ENCODE data around the gene KAT6B.

KAT6B gene

GRCh38 chr10:74957285-74957961, 131.0 kb downstream of the KAT6B start:
- DNase-seq, result no peak

- no peak for DNase-seq
Observed at GRCh38 chr10:74958316-74958715, 131.9 kb downstream of the KAT6B start.

- no peak for DNase-seq
Observed at GRCh38 chr10:74960670-74961069, 134.3 kb downstream of the KAT6B start.

GRCh38 chr10:74962517-74962916, 136.1 kb downstream of the KAT6B start:
- DNase-seq, result no peak

- DNase-seq, result no peak
Observed at GRCh38 chr10:74963549-74963948, 137.1 kb downstream of the KAT6B start.

GRCh38 chr10:74967911-74968666, 141.7 kb downstream of the KAT6B start:
- DNase-seq, result peak in 1 of 2 donors; percentile 14

- no peak for DNase-seq
Observed at GRCh38 chr10:74968667-74969061, 142.3 kb downstream of the KAT6B start.

GRCh38 chr10:74969093-74969492, 142.7 kb downstream of the KAT6B start:
- no peak for DNase-seq

- no peak for DNase-seq
Observed at GRCh38 chr10:74969530-74969929, 143.1 kb downstream of the KAT6B start.

- DNase-seq, result no peak
Observed at GRCh38 chr10:74973741-74974392, 147.5 kb downstream of the KAT6B start.

GRCh38 chr10:74975758-74976157, 149.4 kb downstream of the KAT6B start:
- no peak for DNase-seq

GRCh38 chr10:74976565-74976964, 150.2 kb downstream of the KAT6B start:
- no peak for DNase-seq

- no peak for DNase-seq
Observed at GRCh38 chr10:74977072-74977471, 150.7 kb downstream of the KAT6B start.

- DNase-seq, result no peak
Observed at GRCh38 chr10:74977913-74978847, 151.8 kb downstream of the KAT6B start.

GRCh38 chr10:74981831-74982633, 155.6 kb downstream of the KAT6B start:
- no peak for DNase-seq

- DNase-seq, result no peak
Observed at GRCh38 chr10:74982634-74982982, 156.2 kb downstream of the KAT6B start.

- no peak for DNase-seq
Observed at GRCh38 chr10:74983383-74983782, 157.0 kb downstream of the KAT6B start.

GRCh38 chr10:74987339-74988053, 161.1 kb downstream of the KAT6B start:
- no peak for DNase-seq

GRCh38 chr10:74988054-74988775, 161.8 kb downstream of the KAT6B start:
- DNase-seq, result no peak

- DNase-seq, result no peak
Observed at GRCh38 chr10:74988832-74989561, 162.6 kb downstream of the KAT6B start.

Measured in inflammatory macrophage (primary cell).